Measurements from ENCODE around the gene SPN.

- TF ChIP-seq EZH2 (IDR thresholded peaks at IDR 0.05; ENCODE audit: low read length, missing control alignments): no peak
- TF ChIP-seq, protein P1, sequence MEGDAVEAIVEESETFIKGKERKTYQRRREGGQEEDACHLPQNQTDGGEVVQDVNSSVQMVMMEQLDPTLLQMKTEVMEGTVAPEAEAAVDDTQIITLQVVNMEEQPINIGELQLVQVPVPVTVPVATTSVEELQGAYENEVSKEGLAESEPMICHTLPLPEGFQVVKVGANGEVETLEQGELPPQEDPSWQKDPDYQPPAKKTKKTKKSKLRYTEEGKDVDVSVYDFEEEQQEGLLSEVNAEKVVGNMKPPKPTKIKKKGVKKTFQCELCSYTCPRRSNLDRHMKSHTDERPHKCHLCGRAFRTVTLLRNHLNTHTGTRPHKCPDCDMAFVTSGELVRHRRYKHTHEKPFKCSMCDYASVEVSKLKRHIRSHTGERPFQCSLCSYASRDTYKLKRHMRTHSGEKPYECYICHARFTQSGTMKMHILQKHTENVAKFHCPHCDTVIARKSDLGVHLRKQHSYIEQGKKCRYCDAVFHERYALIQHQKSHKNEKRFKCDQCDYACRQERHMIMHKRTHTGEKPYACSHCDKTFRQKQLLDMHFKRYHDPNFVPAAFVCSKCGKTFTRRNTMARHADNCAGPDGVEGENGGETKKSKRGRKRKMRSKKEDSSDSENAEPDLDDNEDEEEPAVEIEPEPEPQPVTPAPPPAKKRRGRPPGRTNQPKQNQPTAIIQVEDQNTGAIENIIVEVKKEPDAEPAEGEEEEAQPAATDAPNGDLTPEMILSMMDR (conservative IDR thresholded peaks at IDR 0.05 in 1 of 2, IDR thresholded peaks at IDR 0.05 in 1 of 2; ENCODE audit: low read depth in 1 of 2, low read length in 2 of 2): no peak
Measured at GRCh38 chr16:29665294-29666077, 2.4 kb downstream of the SPN start.
